Activated CD4-positive, alpha-beta T cell treated with anti-CD3 and anti-CD28 coated beads, Interleukin-2, amount 10 ng/mL, durations not matched to agents 24 days and 14 days (primary cell): ENCODE results near the gene GPNMB. TPM values are rescaled to one million over a fixed set of nuclear protein-coding genes. Genes with fewer than 3 reads are reported as not detected.

ENCODE experiments used
- DNase-seq: peaks from one replicate; pipeline ENCODE4 v3.0.0; 2022
- H3K27ac Mint-ChIP-seq: one replicate; pipeline ENCODE4 v1.8.0; 2022; ENCODE audit warnings: mild to moderate bottlenecking, mixed read lengths
- H3K27me3 Mint-ChIP-seq: one replicate; pipeline ENCODE4 v1.8.0; 2022; ENCODE audit warnings: mixed read lengths
- H3K36me3 Mint-ChIP-seq: one replicate; pipeline ENCODE4 v1.8.0; 2022; ENCODE audit warnings: low read depth, mild to moderate bottlenecking, mixed read lengths
- H3K4me1 Mint-ChIP-seq: one replicate; pipeline ENCODE4 v1.8.0; 2021; ENCODE audit warnings: mixed read lengths
- H3K4me3 Mint-ChIP-seq: one replicate; pipeline ENCODE4 v1.8.0; 2022; ENCODE audit warnings: mild to moderate bottlenecking, moderate library complexity, mixed read lengths
- H3K9me3 Mint-ChIP-seq: one replicate; pipeline ENCODE4 v1.8.0; 2021; ENCODE audit warnings: mixed read lengths
- intact Hi-C: fragments of 100-400 bp; cut with micrococcal nuclease; formaldehyde crosslinking; loops from one replicate; pipeline ENCODE4 v1.15.1; 2023
- total RNA-seq: library from RNA; stranded (reverse); gene quantifications from 2 replicates; pipeline ENCODE4 v1.2.3, GENCODE V29; 2022

GPNMB gene
- total RNA-seq, 1 donor from 2014 or later, result 1.3 TPM

DNA sequence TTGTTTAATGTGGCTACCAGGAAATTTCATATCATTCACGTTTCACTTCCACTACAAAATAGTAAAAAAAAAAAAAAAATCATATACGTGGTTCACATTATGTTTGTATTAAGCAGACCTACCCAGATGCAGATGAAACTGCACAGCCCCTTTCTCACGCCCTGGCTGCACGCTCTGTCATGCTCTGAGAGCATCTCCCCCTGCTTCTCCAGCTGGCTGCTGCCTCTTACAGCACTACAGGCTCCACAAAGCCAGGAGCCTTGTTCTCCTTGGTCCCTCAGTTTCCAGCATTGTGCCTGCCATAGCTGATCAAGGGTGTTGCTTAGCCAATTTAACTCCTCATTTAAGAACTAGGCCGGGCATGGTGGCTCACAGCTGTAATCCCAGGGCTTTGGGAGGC lies 6.9 kb upstream of the GPNMB start:
- H3K9me3 Mint-ChIP-seq, result no peaks in the 10 kb centered on the region
- intact Hi-C loops, result no loop called here
- H3K27ac Mint-ChIP-seq, result no peak overlapping the region
- H3K4me1 Mint-ChIP-seq, result no peaks in the 10 kb centered on the region
- H3K4me3 Mint-ChIP-seq, result no peak overlapping the region
- DNase-seq, result no peak
- peaks cover 15% of the 10 kb centered on the region for H3K27me3 Mint-ChIP-seq
- H3K36me3 Mint-ChIP-seq, result no peaks in the 10 kb centered on the region

DNA sequence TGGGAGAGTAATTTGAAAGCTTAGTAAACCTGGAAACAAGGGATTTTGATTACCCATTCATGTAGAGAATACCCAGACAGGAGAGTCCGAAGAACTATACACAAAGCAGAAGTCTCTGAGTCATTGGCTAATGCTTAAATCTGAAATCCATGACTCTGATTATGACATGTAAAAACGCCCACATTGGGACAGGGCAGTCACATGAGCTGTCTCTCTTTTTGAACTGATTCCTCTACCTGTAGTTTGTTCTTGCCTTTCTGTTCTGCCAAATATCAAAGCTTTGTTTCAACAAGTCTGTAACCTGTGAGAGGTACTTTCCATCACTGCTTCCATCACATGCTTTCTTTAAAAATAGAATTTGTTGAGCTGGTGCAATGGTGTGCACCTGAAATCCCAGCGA lies 4.3 kb upstream of the GPNMB start:
- Mint-ChIP-seq H3K9me3 (no peaks in the 10 kb centered on the region), H3K4me1 (no peaks in the 10 kb centered on the region), H3K36me3 (no peaks in the 10 kb centered on the region), H3K27ac (no peak overlapping the region), H3K27me3 (peaks cover 32% of the 10 kb centered on the region), H3K4me3 (no peak overlapping the region)
- intact Hi-C loops, result no loop called here
- no peak for DNase-seq

DNA sequence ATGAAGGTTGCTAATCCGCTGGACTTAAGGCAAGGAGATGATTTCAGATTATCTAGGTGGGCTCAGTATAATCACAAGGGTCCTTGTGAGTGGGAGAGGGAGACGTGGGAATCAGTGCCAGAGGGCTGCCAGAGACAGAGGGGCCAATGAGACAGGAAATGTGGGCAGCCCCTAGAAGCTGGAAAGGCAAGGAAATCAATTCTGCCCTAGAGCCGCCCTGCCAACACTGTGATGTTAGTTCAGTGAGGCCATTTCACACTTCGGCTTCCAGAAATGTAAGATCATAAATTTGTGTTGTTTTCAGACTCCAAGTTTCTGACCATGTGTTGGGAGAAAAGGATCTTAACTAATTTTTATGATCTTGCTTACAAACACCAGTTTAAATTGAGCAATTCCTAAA lies 3.6 kb upstream of the GPNMB start:
- Mint-ChIP-seq H3K27ac (no peak overlapping the region), H3K4me3 (no peak overlapping the region), H3K36me3 (no peaks in the 10 kb centered on the region), H3K9me3 (no peaks in the 10 kb centered on the region), H3K27me3 (peaks cover 37% of the 10 kb centered on the region), H3K4me1 (peaks cover under 1% of the 10 kb centered on the region)
- no peak for DNase-seq
- intact Hi-C loops, result no loop called here

DNA sequence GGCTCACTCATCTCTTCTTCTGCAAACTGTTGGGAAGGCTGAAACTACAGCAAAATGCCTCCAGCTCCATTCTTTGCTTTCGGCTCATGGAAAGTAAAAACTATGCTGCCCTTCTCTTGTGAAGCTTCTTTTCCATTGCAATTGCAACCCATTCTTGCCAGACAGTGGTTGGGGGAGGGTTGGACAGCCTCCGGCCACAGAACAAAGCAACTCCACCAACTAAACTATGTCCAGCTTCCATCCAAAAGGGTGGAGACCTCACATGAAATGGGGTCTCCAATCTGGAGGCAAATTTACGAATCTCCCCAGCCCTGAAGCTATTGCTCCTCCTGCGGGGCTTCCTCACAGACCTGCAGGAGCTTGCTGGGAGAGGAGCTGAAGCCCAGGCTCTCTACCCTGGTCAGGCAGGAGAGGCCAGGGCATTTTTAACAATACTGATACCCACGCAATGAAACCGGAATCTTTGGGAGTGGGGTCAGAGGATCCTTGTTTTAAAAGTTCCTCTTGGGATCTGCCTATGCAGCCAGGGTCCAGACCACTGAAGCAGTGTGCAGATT lies 549 bp downstream of the GPNMB start:
- Mint-ChIP-seq H3K27me3 (peaks cover 73% of the 10 kb centered on the region), H3K4me1 (peaks cover 2% of the 10 kb centered on the region), H3K36me3 (no peaks in the 10 kb centered on the region), H3K9me3 (peaks cover 13% of the 10 kb centered on the region), H3K27ac (no peak overlapping the region), H3K4me3 (no peak overlapping the region)
- intact Hi-C loops, result no loop called here
- DNase-seq, result no peak

DNA sequence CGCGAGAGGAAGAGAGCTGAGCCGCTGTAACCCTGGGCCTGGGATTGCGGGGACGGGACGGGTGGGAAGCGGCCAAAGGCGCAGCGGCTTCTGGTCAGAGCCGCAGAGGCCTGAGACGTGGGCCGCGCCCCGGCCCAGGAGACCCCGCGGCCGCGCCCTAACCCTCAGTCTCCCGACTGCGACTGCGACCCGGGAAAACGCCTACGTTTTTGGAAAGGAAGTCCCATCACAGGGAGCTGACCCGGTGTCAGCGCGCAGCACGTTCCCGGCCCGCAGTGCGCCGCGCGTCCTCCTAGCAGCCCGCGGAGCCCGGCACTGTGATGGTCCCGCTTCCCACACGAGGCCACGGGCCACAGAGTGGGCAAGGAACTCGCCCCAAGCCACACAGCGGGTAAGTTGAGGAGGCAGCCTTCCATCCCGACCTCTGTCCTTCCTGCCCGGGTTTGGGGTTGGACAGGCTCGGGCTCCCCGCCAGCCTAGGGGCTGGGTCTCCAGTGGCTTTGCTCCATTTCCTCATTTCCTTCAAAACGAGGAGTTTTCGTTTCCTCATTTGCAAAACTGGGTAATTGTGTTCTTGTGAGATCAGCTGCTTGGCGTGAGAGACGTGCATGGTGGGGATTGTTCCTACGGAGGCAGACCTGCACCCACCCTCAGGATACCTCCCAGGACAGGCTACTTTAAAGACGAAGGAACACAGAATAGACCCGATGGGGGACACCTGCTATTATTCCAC lies 1.2 kb downstream of the GPNMB start:
- H3K4me3 Mint-ChIP-seq, result peak overlapping the region; percentile 28
- DNase-seq, result no peak
- intact Hi-C loops, result no loop called here
- peaks cover 2% of the 10 kb centered on the region for H3K4me1 Mint-ChIP-seq
- H3K9me3 Mint-ChIP-seq, result peaks cover 13% of the 10 kb centered on the region
- H3K27me3 Mint-ChIP-seq, result peaks cover 79% of the 10 kb centered on the region
- H3K36me3 Mint-ChIP-seq, result no peaks in the 10 kb centered on the region
- no peak overlapping the region for H3K27ac Mint-ChIP-seq

DNA sequence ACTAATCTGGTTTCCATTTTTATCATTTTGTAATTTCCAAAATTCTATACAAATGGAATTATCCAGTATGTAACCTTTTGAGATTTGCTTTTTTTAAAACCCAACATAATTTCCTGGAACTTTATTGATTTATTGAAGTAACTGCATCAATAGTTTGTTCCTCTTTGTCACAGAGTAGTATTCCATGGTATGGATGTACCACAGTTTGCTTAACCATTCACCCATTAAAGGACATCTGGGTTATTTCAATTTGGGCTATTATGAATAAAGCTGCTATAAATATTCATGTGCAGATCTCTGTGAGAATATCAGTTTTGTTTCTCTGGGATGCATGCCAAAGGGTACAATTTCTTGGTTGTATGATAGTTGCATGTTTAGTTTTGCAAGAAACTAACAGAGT lies 2.9 kb downstream of the GPNMB start:
- Mint-ChIP-seq H3K27me3 (peaks cover 78% of the 10 kb centered on the region), H3K4me3 (no peak overlapping the region), H3K36me3 (no peaks in the 10 kb centered on the region), H3K4me1 (peaks cover 2% of the 10 kb centered on the region), H3K9me3 (peaks cover 13% of the 10 kb centered on the region), H3K27ac (no peak overlapping the region)
- intact Hi-C loops, result no loop called here
- DNase-seq, result no peak

DNA sequence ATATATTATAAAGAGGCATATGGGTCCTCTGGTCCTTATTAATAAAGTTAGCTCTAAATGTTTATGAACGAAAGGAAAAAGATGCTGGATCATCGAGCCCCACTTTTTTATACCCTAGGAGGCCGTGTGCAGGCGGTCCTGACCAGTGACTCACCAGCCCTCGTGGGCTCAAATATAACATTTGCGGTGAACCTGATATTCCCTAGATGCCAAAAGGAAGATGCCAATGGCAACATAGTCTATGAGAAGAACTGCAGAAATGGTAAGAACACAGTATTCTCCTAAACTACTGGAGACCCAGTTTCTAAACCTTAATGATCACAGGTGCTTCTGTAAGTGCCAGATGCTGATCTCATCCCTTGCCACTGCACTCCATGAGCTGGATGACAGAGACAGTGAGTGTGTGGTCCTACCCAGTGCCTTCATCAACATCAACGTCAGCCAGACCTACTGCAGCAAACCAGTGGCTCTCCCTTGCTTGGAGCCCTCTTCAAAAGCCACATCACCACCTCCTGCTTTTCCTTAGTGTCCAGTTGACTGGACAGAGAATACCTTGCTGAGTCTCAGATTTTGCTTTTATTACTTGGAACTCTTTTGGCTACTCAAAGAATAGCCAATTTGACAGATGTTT lies 7.6 kb downstream of the GPNMB start:
- Mint-ChIP-seq H3K4me3 (no peak overlapping the region), H3K9me3 (peaks cover 13% of the 10 kb centered on the region), H3K36me3 (no peaks in the 10 kb centered on the region), H3K27ac (no peak overlapping the region), H3K27me3 (peaks cover 53% of the 10 kb centered on the region), H3K4me1 (no peaks in the 10 kb centered on the region)
- no peak for DNase-seq
- intact Hi-C loops, result no loop called here

DNA sequence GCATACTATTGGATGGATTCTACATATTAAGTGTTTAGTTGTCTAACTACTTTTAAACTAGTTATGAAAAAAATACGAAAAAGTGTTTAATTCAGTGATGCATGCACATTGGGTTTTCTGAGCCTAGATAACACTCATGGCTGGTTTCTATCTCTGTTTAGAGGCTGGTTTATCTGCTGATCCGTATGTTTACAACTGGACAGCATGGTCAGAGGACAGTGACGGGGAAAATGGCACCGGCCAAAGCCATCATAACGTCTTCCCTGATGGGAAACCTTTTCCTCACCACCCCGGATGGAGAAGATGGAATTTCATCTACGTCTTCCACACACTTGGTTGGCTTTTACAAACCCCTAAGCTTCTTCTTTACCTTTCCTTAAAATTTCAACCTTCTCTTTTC lies 10.2 kb downstream of the GPNMB start:
- intact Hi-C loops, result no loop called here
- no peak for DNase-seq
- H3K4me3 Mint-ChIP-seq, result no peak overlapping the region
- no peak overlapping the region for H3K27ac Mint-ChIP-seq
- H3K27me3 Mint-ChIP-seq, result peaks cover 32% of the 10 kb centered on the region
- peaks cover 2% of the 10 kb centered on the region for H3K9me3 Mint-ChIP-seq
- H3K36me3 Mint-ChIP-seq, result no peaks in the 10 kb centered on the region
- H3K4me1 Mint-ChIP-seq, result no peaks in the 10 kb centered on the region

DNA sequence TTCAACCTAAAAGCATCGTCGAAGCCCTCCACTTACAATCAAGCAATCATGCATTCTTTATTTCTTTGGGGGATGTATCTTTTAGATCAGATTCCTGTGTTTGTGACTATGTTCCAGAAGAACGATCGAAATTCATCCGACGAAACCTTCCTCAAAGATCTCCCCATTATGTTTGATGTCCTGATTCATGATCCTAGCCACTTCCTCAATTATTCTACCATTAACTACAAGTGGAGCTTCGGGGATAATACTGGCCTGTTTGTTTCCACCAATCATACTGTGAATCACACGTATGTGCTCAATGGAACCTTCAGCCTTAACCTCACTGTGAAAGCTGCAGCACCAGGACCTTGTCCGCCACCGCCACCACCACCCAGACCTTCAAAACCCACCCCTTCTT lies 13.8 kb downstream of the GPNMB start:
- H3K27me3 Mint-ChIP-seq, result peaks cover 12% of the 10 kb centered on the region
- no peaks in the 10 kb centered on the region for H3K36me3 Mint-ChIP-seq
- peaks cover 3% of the 10 kb centered on the region for H3K4me1 Mint-ChIP-seq
- no peak overlapping the region for H3K4me3 Mint-ChIP-seq
- DNase-seq, result no peak
- no peak overlapping the region for H3K27ac Mint-ChIP-seq
- intact Hi-C loops, result loop anchor here (5.0 kb wide), 1 partner anchor 153 kb away; the partner anchor contains the start of gene KLHL7
- no peaks in the 10 kb centered on the region for H3K9me3 Mint-ChIP-seq

DNA sequence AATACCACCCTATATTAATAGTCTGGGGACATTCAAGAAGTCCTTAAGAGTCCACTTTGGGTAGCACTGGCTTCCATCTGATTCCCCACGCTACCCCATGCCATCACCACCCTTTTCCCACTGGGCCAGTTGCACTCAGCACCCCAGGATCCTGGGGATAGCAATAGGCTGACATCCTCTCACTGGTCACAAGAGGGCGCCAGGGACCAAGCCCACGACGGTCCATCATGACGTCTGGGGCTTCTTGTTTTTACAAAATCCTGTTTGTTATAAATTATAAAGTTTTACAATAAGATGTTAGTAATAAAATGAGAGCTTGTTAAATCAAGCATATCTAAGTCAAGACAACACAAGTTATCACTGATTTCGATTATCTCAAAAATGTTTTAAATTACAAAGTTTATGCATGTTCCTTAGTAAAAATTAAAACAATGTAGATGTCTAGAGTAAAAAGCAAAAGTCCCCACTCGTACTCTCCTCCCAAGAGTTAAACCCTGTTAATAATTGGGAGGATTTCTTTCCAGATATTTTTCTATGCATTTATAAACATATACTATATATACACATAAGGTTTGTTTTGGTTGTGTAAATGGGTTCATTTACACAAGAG lies 15.4 kb downstream of the GPNMB start:
- Mint-ChIP-seq H3K4me3 (no peak overlapping the region), H3K36me3 (no peaks in the 10 kb centered on the region), H3K9me3 (no peaks in the 10 kb centered on the region), H3K4me1 (peaks cover 3% of the 10 kb centered on the region), H3K27ac (no peak overlapping the region), H3K27me3 (peaks cover 8% of the 10 kb centered on the region)
- DNase-seq, result peak; percentile 85
- intact Hi-C loops, result loop anchor here (5.0 kb wide), 1 partner anchor 155 kb away; the partner anchor contains the start of gene KLHL7

DNA sequence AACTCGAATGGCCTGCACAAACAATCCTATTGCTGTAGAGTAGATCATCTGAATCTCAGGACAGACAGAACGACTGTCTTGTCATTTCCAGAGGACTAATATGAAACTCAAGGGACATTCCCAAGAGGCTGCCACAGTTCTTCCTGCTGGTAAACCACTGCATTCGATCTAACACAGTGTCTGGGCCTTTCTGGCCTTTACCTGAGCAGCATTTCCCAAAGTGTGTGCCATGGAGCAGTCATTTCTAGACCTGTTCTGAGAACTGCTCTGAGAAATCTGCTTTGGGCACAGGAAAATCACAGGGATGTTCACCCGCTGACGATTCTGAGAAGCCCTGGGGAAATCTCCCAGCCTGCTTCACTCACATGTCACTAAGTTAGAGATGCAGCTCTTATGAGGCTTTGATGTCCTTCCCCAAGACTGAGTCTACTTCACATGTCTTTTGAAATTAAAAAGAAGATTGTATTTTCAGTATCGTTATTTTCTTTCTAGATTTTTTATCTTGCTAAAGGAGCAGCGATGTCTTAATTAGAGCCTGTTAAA lies 18.4 kb downstream of the GPNMB start:
- intact Hi-C loops, result loop anchor here (5.0 kb wide), 1 partner anchor 158 kb away; the partner anchor contains the start of gene KLHL7

DNA sequence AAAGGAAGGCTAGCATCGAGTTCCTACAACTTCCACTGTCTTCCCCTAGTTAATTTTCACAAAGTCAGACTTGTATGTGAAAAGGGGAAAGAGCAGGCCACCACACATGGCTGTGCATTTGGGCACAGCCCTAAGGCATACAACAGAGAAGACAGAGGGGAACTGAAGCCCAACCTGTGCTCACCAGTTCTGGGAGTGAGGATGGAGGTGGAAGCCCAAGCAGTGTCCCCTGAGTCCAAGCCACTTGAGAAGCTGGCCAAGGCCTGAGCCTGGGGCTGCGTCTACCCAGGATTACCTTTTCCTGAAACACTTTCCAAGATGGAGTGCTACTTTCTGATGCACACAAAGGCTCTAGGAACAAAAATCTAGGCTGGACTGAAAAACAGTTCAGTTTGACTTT lies 20.3 kb downstream of the GPNMB start:
- Mint-ChIP-seq H3K4me1 (peaks cover 3% of the 10 kb centered on the region), H3K4me3 (no peak overlapping the region), H3K27me3 (peaks cover 4% of the 10 kb centered on the region), H3K9me3 (no peaks in the 10 kb centered on the region), H3K27ac (no peak overlapping the region), H3K36me3 (no peaks in the 10 kb centered on the region)
- no peak for DNase-seq
- intact Hi-C loops, result no loop called here

More for the DNA sequence above, 18.4 kb downstream of the GPNMB start:
- no peak for DNase-seq
- no peak overlapping the region for H3K27ac Mint-ChIP-seq
- H3K36me3 Mint-ChIP-seq, result no peaks in the 10 kb centered on the region
- peaks cover 2% of the 10 kb centered on the region for H3K27me3 Mint-ChIP-seq
- H3K4me3 Mint-ChIP-seq, result no peak overlapping the region
- H3K4me1 Mint-ChIP-seq, result peaks cover 3% of the 10 kb centered on the region
- no peaks in the 10 kb centered on the region for H3K9me3 Mint-ChIP-seq

DNA sequence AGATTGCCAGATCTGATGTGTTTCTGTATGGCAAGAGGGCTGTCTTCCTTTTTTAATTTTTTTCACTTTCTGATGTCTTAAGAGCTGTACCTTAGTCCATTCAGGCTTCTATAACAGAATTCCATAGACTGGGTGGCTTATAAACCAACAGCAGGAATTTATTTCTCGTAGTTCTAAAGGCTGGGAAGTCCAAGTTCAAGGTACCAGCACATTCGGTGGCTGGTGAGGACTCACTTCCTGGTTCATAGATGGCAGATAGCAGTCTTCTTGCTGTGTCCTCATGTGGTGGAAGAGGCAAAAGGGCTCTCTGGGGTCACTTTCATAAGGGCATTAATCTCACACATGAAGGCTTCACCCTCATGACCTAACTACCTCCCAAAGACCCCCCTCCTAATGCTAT lies 20.8 kb downstream of the GPNMB start:
- peaks cover 6% of the 10 kb centered on the region for H3K27me3 Mint-ChIP-seq
- no peaks in the 10 kb centered on the region for H3K9me3 Mint-ChIP-seq

DNA sequence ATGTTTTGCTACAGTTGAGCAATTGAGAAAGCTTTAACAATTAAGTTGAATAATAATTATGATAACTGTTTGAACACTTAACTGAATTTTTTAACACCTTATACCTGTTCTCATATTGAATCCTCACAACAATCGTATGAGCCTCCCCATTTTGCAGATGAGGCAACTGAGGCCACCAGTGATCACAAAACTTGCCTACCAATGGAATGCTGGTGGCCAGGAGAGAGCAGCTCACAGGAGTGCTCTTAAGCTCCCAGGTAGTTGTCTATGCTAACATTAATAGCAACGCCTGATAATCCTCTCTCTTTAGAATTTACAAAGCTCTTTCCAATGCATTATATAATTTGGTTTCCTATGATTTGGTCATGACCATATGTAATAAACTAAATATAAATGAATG lies 21.6 kb downstream of the GPNMB start:
- Mint-ChIP-seq H3K27me3 (peaks cover 6% of the 10 kb centered on the region), H3K4me3 (no peak overlapping the region), H3K9me3 (no peaks in the 10 kb centered on the region), H3K27ac (no peak overlapping the region), H3K4me1 (peaks cover 13% of the 10 kb centered on the region), H3K36me3 (no peaks in the 10 kb centered on the region)
- DNase-seq, result no peak
- intact Hi-C loops, result no loop called here

More for the DNA sequence above, 20.8 kb downstream of the GPNMB start:
- intact Hi-C loops, result no loop called here
- Mint-ChIP-seq H3K4me3 (no peak overlapping the region), H3K4me1 (peaks cover 5% of the 10 kb centered on the region), H3K36me3 (no peaks in the 10 kb centered on the region), H3K27ac (no peak overlapping the region)
- no peak for DNase-seq
